GM13976 (cell line): ENCODE measurements around the gene PTPRB.

Experiments used
- DNase-seq: peaks from one replicate; pipeline ENCODE4 v3.0.0; 2012; ENCODE audit warnings: low spot score
- CTCF ChIP-seq: IDR thresholded peaks from 2 replicates; pipeline ENCODE4 v1.5.1; 2012; ENCODE audit warnings: borderline replicate concordance, mild to moderate bottlenecking; ENCODE audit not compliant: insufficient read depth; ENCODE audit errors: extremely low read depth, missing control alignments, control extremely low read depth
- in situ Hi-C: fragments of 300-500 bp; cut with MboI; formaldehyde crosslinking; loops from one replicate; pipeline ENCODE4 v1.12.0; 2022; ENCODE audit warnings: low sequenced_read_pairs, mixed read lengths, inconsistent platforms; ENCODE audit not compliant: unreplicated experiment

Gene PTPRB

GRCh38 chr12:70666364-70666763 is 29.1 kb upstream of the PTPRB start:
- no peak for DNase-seq
- TF ChIP-seq CTCF = no peak
- in situ Hi-C loops = no loop called here

- TF ChIP-seq CTCF = no peak
- no peak for DNase-seq
- in situ Hi-C loops = no loop called here
Observed at GRCh38 chr12:70664465-70664881, 27.2 kb upstream of the PTPRB start.

GRCh38 chr12:70663838-70664237 is 26.6 kb upstream of the PTPRB start:
- no peak for TF ChIP-seq CTCF
- in situ Hi-C loops = no loop called here
- DNase-seq = no peak

GRCh38 chr12:70661466-70662161 is 24.4 kb upstream of the PTPRB start:
- TF ChIP-seq CTCF = no peak
- in situ Hi-C loops = no loop called here
- DNase-seq = no peak

- TF ChIP-seq CTCF = no peak
- in situ Hi-C loops = no loop called here
- no peak for DNase-seq
Observed at GRCh38 chr12:70660620-70661219, 23.5 kb upstream of the PTPRB start.

GRCh38 chr12:70660002-70660604 is 22.9 kb upstream of the PTPRB start:
- in situ Hi-C loops = no loop called here
- no peak for DNase-seq
- TF ChIP-seq CTCF = no peak
